Thyroid gland (tissue), 4 donors: ENCODE results near the gene LEFTY2.

Source experiments
- POLR2A ChIP-seq, 2 donors: fragments of 450-650 bp; IDR thresholded peaks; one replicate each; pipeline ENCODE4 v1.6.1; 2017; ENCODE audit warnings: antibody characterized with exemption in 2 of 2, mild to moderate bottlenecking in 2 of 2, moderate library complexity in 1 of 2
- TF ChIP-seq, protein P1 (sequence below), 6 experiments: fragments of 200-600 bp in 3 of 6; fragments of 450-650 bp in 3 of 6; sonication (generic) in 3 of 6; IDR thresholded peaks; one replicate each; pipeline ENCODE4 v1.5.1; 2016 to 2019; ENCODE audit warnings: antibody characterized with exemption in 6 of 6, mild to moderate bottlenecking in 2 of 6, inconsistent platforms in 1 of 6, moderate library complexity in 1 of 6

DNA sequence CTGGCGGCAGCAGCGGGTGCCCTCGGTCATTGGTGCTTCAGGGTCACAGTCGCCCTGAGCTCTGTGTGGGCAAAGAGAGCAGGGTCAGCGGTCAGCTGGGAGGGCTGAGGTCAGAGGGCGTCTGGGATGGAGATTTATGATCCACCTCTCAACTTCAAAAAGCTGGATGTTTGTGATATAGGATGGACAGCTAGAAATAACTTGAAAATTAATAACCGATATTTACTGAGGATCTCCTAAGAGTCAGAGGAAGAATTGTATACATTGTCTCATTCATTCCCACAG is 54.0 kb downstream of the LEFTY2 start:
- no peak for TF ChIP-seq POLR2A (IDR thresholded peaks at IDR 0.05)
- TF ChIP-seq, protein P1, sequence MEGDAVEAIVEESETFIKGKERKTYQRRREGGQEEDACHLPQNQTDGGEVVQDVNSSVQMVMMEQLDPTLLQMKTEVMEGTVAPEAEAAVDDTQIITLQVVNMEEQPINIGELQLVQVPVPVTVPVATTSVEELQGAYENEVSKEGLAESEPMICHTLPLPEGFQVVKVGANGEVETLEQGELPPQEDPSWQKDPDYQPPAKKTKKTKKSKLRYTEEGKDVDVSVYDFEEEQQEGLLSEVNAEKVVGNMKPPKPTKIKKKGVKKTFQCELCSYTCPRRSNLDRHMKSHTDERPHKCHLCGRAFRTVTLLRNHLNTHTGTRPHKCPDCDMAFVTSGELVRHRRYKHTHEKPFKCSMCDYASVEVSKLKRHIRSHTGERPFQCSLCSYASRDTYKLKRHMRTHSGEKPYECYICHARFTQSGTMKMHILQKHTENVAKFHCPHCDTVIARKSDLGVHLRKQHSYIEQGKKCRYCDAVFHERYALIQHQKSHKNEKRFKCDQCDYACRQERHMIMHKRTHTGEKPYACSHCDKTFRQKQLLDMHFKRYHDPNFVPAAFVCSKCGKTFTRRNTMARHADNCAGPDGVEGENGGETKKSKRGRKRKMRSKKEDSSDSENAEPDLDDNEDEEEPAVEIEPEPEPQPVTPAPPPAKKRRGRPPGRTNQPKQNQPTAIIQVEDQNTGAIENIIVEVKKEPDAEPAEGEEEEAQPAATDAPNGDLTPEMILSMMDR (IDR thresholded peaks at IDR 0.05), result no peak
